K562 (cell line): ENCODE data around the gene RHOU. TPM values are rescaled to one million over a fixed set of nuclear protein-coding genes. Genes with fewer than 3 reads are reported as not detected.

Experiments
- ATAC-seq: fragments of 200-7000 bp; cut with Tn5 transposase; 3 replicates; pipeline ENCODE4 v1.9.1; 2020; ENCODE audit warnings: moderate library complexity
- BruUV-seq: library from RNA; stranded (reverse); fragments of 400-500 nt; replicated peaks from 2 replicates; lab custom pipeline; 2021; lab: Mats Ljungman, UMichigan
- CTCF ChIA-PET: fragments of 300-600 bp; formaldehyde crosslinking; extraction: SDS; loops from one replicate; lab custom pipeline; 2021; ENCODE audit warnings: low intra/inter-chr PET ratio; lab: Yijun Ruan, JAX
- POLR2A ChIA-PET: fragments of 300-600, 350-650 bp; sonication (Branson Sonifier 250); formaldehyde crosslinking; extraction: SDS; loops from one replicate; lab custom pipeline; 2021; ENCODE audit warnings: antibody characterized with exemption, inconsistent platforms; lab: Yijun Ruan, JAX
- DNase-seq, 4 experiments: peaks; one replicate each; pipeline versions ENCODE4 v3.0.0 to v3.0.0-alpha.2; 2011 to 2018; ENCODE audit warnings: low spot score in 3 of 4, mixed read lengths in 3 of 4; ENCODE audit errors: extremely low read depth in 1 of 4
- FAIRE-seq: peaks from 2 replicates; lab custom pipeline; 2011; peaks lifted over from hg19 to GRCh38; lab: Jason Lieb, UNC
- H2AFZ ChIP-seq: 2 replicates; pipeline ENCODE4 v1.6.0; 2011; ENCODE audit warnings: low read depth, low read length, control low read depth, inconsistent platforms
- H3K27ac ChIP-seq: fragments of 200-600 bp; 3 replicates; pipeline ENCODE4 v1.8.0; 2011; ENCODE audit warnings: low read depth, mild to moderate bottlenecking, control low read depth, inconsistent platforms, low read length, moderate library complexity, mixed read lengths; ENCODE audit errors: extremely low read depth
- H3K27me3 ChIP-seq, 2 experiments: fragments of 300-600 bp in 1 of 2; 2 replicates in 1 of 2; 3 replicates in 1 of 2; pipeline versions ENCODE4 v1.6.0 to v1.8.0; 2011; ENCODE audit warnings: inconsistent platforms in 2 of 2, low read length in 2 of 2, mild to moderate bottlenecking in 1 of 2, mixed read lengths in 1 of 2, moderate library complexity in 1 of 2; ENCODE audit not compliant: control insufficient read depth in 2 of 2, insufficient read depth in 2 of 2
- H3K36me3 ChIP-seq: fragments of 300-600 bp; 3 replicates; pipeline ENCODE4 v1.8.0; 2011; ENCODE audit warnings: mild to moderate bottlenecking, low read length, inconsistent platforms; ENCODE audit not compliant: control insufficient read depth, insufficient read depth
- H3K4me1 ChIP-seq, 2 experiments: fragments of 200-600 bp in 1 of 2; replicated peaks in 1 of 2; 2 replicates in 1 of 2; 3 replicates in 1 of 2; pipeline versions ENCODE4 v1.5.1 to v1.8.0; 2011; ENCODE audit warnings: inconsistent platforms in 2 of 2, low read length in 2 of 2, mild to moderate bottlenecking in 1 of 2, mixed read lengths in 1 of 2, moderate library complexity in 1 of 2; ENCODE audit not compliant: control insufficient read depth in 2 of 2, insufficient read depth in 2 of 2
- H3K4me2 ChIP-seq: 2 replicates; pipeline ENCODE4 v1.6.1; 2011; ENCODE audit warnings: low read length, control low read depth, inconsistent platforms, mixed read lengths; ENCODE audit not compliant: insufficient read depth
- H3K4me3 ChIP-seq: fragments of 200-600 bp; sonication (generic), shearing (Covaris generic); 2 replicates; pipeline ENCODE4 v1.5.1; 2016; ENCODE audit warnings: control low read depth, inconsistent platforms
- H3K79me2 ChIP-seq: fragments of 200-600 bp; 3 replicates; pipeline ENCODE4 v1.8.0; 2011; ENCODE audit warnings: low read length, inconsistent platforms; ENCODE audit not compliant: control insufficient read depth, insufficient read depth
- H3K9ac ChIP-seq, 2 experiments: 2 replicates each; pipeline versions ENCODE4 v1.6.0 to v1.6.1; 2011; ENCODE audit warnings: low read depth in 2 of 2, low read length in 2 of 2, control low read depth in 1 of 2, inconsistent platforms in 1 of 2, mild to moderate bottlenecking in 1 of 2, mixed read lengths in 1 of 2; ENCODE audit not compliant: insufficient read depth in 1 of 2
- H3K9me1 ChIP-seq: one replicate; pipeline ENCODE4 v1.6.0; 2011; ENCODE audit warnings: inconsistent platforms, mild to moderate bottlenecking, low read length, moderate library complexity; ENCODE audit not compliant: control insufficient read depth, insufficient read depth
- H3K9me3 ChIP-seq: replicated peaks from 2 replicates; pipeline ENCODE4 v1.5.1; 2011; ENCODE audit warnings: low read depth, low read length, inconsistent platforms; ENCODE audit not compliant: control insufficient read depth, insufficient read depth
- H4K20me1 ChIP-seq: replicated peaks from 2 replicates; pipeline ENCODE4 v1.6.1; 2011; ENCODE audit warnings: low read length, inconsistent platforms, mixed read lengths; ENCODE audit not compliant: control insufficient read depth, insufficient read depth
- BHLHE40 ChIP-seq: IDR thresholded peaks from 2 replicates; pipeline ENCODE4 v1.6.1; 2011; ENCODE audit warnings: low read length, improper control_type of control experiment
- HNRNPK ChIP-seq: fragments of 200-400 bp; formaldehyde crosslinking; IDR thresholded peaks from one replicate; pipeline ENCODE4 v1.6.1; 2018; ENCODE audit warnings: mild to moderate bottlenecking, low read depth, low read length; ENCODE audit not compliant: poor library complexity, severe bottlenecking
- HOMEZ ChIP-seq: fragments of 250-450 bp; sonication (Bioruptor Pico); IDR thresholded peaks from 2 replicates; pipeline ENCODE4 v1.4.0; 2020; ENCODE audit warnings: mild to moderate bottlenecking, moderate library complexity
- HSF4 ChIP-seq: fragments of 250-450 bp; sonication (Bioruptor Pico); IDR thresholded peaks from 2 replicates; pipeline ENCODE4 v2.1.2; 2022; ENCODE audit warnings: mild to moderate bottlenecking, moderate library complexity, borderline replicate concordance
- ID3 ChIP-seq, 2 experiments: fragments of 250-450 bp in 1 of 2; fragments of 450-650 bp in 1 of 2; sonication (Bioruptor Pico) in 1 of 2; IDR thresholded peaks; 2 replicates each; pipeline versions ENCODE4 v1.6.1 to v1.8.0; 2016 to 2021; ENCODE audit warnings: mild to moderate bottlenecking in 2 of 2, moderate library complexity in 2 of 2, missing compliant biosample characterization in 1 of 2, missing genetic modification characterization in 1 of 2
- ILF3 ChIP-seq: fragments of 450-650 bp; IDR thresholded peaks from 2 replicates; pipeline ENCODE4 v1.6.1; 2018; ENCODE audit warnings: antibody characterized with exemption, mild to moderate bottlenecking, moderate library complexity, borderline replicate concordance
- KLF10 ChIP-seq: fragments of 250-450 bp; sonication (Bioruptor Pico); IDR thresholded peaks from 2 replicates; pipeline ENCODE4 v1.6.1; 2021; ENCODE audit warnings: matching md5 sums
- KLF13 ChIP-seq: fragments of 450-650 bp; IDR thresholded peaks from 2 replicates; pipeline ENCODE4 v1.6.1; 2016; ENCODE audit warnings: missing genetic modification characterization, low read depth, mild to moderate bottlenecking, missing compliant biosample characterization, moderate library complexity, borderline replicate concordance
- MEIS2 ChIP-seq: fragments of 450-650 bp; IDR thresholded peaks from 2 replicates; pipeline ENCODE4 v1.6.1; 2014; ENCODE audit warnings: mild to moderate bottlenecking; ENCODE audit not compliant: partially characterized antibody
- PKNOX1 ChIP-seq: fragments of 450-650 bp; IDR thresholded peaks from 2 replicates; pipeline ENCODE4 v1.6.1; 2016
- PML ChIP-seq: IDR thresholded peaks from 2 replicates; pipeline ENCODE4 v1.6.1; 2012; ENCODE audit warnings: low read length, inconsistent platforms
- PYGO2 ChIP-seq: fragments of 450-650 bp; IDR thresholded peaks from 2 replicates; pipeline ENCODE4 v1.6.1; 2016; ENCODE audit warnings: mild to moderate bottlenecking, missing genetic modification characterization, moderate library complexity, missing compliant biosample characterization
- SAFB ChIP-seq: fragments of 200-400 bp; formaldehyde crosslinking; IDR thresholded peaks from 2 replicates; pipeline ENCODE4 v1.6.1; 2017; ENCODE audit warnings: low read depth, low read length, borderline replicate concordance
- SNIP1 ChIP-seq: fragments of 450-650 bp; IDR thresholded peaks from 2 replicates; pipeline ENCODE4 v1.7.1; 2017; ENCODE audit warnings: low read depth, mild to moderate bottlenecking
- STAG1 ChIP-seq: sonication (generic); formaldehyde crosslinking; IDR thresholded peaks from 2 replicates; pipeline ENCODE4 v1.5.0; 2020; ENCODE audit warnings: missing genetic modification reagents, borderline replicate concordance
- TCF7L2 ChIP-seq: fragments of 150-350 bp; IDR thresholded peaks from 2 replicates; pipeline ENCODE4 v1.6.1; 2016; ENCODE audit warnings: low read depth, mild to moderate bottlenecking, low read length, moderate library complexity
- TRIM24 ChIP-seq, 2 experiments: fragments of 450-650 bp; IDR thresholded peaks; 2 replicates each; pipeline ENCODE4 v1.6.1; 2016
- TSC22D4 ChIP-seq: fragments of 450-650 bp; IDR thresholded peaks from 2 replicates; pipeline ENCODE4 v1.6.1; 2016; ENCODE audit warnings: missing genetic modification characterization, missing biosample characterization, control low read depth
- ZBTB1 ChIP-seq: sonication (generic); formaldehyde crosslinking; IDR thresholded peaks from 2 replicates; pipeline ENCODE4 v1.8.1; 2023; ENCODE audit warnings: missing genetic modification reagents, low read depth, mild to moderate bottlenecking, borderline replicate concordance
- ZNF311 ChIP-seq: fragments of 250-450 bp; sonication (Bioruptor Pico); IDR thresholded peaks from 2 replicates; pipeline ENCODE4 v1.4.0; 2020; ENCODE audit warnings: mild to moderate bottlenecking, moderate library complexity
- WGBS: fragments of 100-300 bp; shearing (Covaris generic); methylation state at CpG from one replicate; pipeline ENCODE4 v1.1.6; 2016; ENCODE audit warnings: low coverage, mixed read lengths; ENCODE audit not compliant: insufficient coverage; ENCODE audit errors: missing lambda C conversion rate; 5-methylcytosine and 5-hydroxymethylcytosine counted together
- in situ Hi-C: fragments of 300-500 bp; cut with MboI; formaldehyde crosslinking; loops from 4 replicates; pipeline ENCODE4 v1.15.0; 2018; ENCODE audit warnings: inconsistent platforms, mixed read lengths
- intact Hi-C: fragments of 100-400 bp; cut with micrococcal nuclease; formaldehyde crosslinking; loops from 2 replicates; pipeline ENCODE4 v1.14.2; 2022
- polyA plus RNA-seq, 8 experiments: library from polyadenylated mRNA; depleted of rRNA in 4 of 8; stranded (reverse) in 5 of 8; unstranded in 3 of 8; fragments of >200 nt; fragmentation: Nextera tagmentation in 2 of 8; fragmentation: Illumina TruSeq in 1 of 8; extraction: Ambion mirVana in 2 of 8; extraction: Trizol in 1 of 8; gene quantifications; 2 replicates each; pipeline versions ENCODE4 v1.2.1 to v1.2.3, GENCODE V29; 2011 to 2014; ENCODE audit warnings: inconsistent platforms in 1 of 8, missing spikeins in 1 of 8
- total RNA-seq, 7 experiments: library from RNA; depleted of rRNA in 6 of 7; stranded (reverse); fragments of >200 nt in 6 of 7; fragmentation: Illumina TruSeq in 2 of 7; extraction: Trizol in 2 of 7; gene quantifications; 2 replicates each; pipeline versions ENCODE4 v1.2.1 to v1.2.3, GENCODE V29; 2011 to 2021; ENCODE audit warnings: low replicate concordance in 1 of 7

Gene RHOU
- total and polyA plus RNA-seq, 9 of the 15 experiments (the other 6 are each of a cell fraction or from before 2014, with no cell fraction given): 0.07 TPM; not detected in 8

- Histone ChIP-seq H3K9me1 (no peaks in the 10 kb centered on the region), H4K20me1 (no peaks in the 10 kb centered on the region), H3K79me2 (no peaks in the 10 kb centered on the region), H3K27ac (no peak overlapping the region), H3K27me3 (peaks cover 6 to 20% of the 10 kb centered on the region in 2 experiments; a peak in 1 of 5 replicates), H3K4me2 (no peak overlapping the region), H3K4me1 (no peaks in the 10 kb centered on the region), H3K9me3 (no peaks in the 10 kb centered on the region), H3K4me3 (no peak overlapping the region), H3K9ac (no peak overlapping the region), H2AFZ (no peak overlapping the region), H3K36me3 (no peaks in the 10 kb centered on the region)
- ChIA-PET CTCF (no interaction called here), POLR2A (interaction anchor here (0.5 kb wide), 1 partner anchor 34 kb away, joined by 3 read pairs; no protein-coding TSS in a partner anchor)
- 2% methylated on average over 6 of the region's 6 CpGs for WGBS
- no TSS peak for BruUV-seq
- DNase-seq: no peak
- in situ Hi-C loops: no loop called here
- no peak for ATAC-seq
- no peak for FAIRE-seq
- TF ChIP-seq STAG1 (no peak), SAFB (no peak), HNRNPK (no peak), ID3 (CRISPR knock-in tag; IDR thresholded peaks at IDR 0.05) (no peak), ID3 (tag; IDR thresholded peaks at IDR 0.05) (no peak), PKNOX1 (no peak), KLF13 (tag) (no peak), ZBTB1 (CRISPR knock-in tag) (no peak), ILF3 (no peak), TSC22D4 (tag) (no peak), ZNF311 (no peak), SNIP1 (no peak), KLF10 (no peak), PYGO2 (no peak), MEIS2 (no peak), TRIM24 (IDR thresholded peaks at IDR 0.05) (no peak), HOMEZ (no peak), BHLHE40 (no peak), PML (no peak), HSF4 (CRISPR knock-in tag) (no peak), TCF7L2 (no peak)
- intact Hi-C loops: no loop called here
Measured at GRCh38 chr1:228723287-228723686, 12.0 kb upstream of the RHOU start.
